ENCODE results near the gene IL10RB.
"Not testable (repeated sequence)": the region's sequence is repeated elsewhere in the genome, so short reads cannot be mapped to it uniquely, and the experiment has no call there.

The IL10RB gene

GRCh38 chr21:33251119-33251518 lies 15.0 kb upstream of the IL10RB start:
- no peak for TF ChIP-seq CTCF (conservative IDR thresholded peaks at IDR 0.05)
- H3K27ac ChIP-seq, result no peak overlapping the region

- H3K27ac ChIP-seq, result not testable (repeated sequence)
Observed at GRCh38 chr21:33253382-33253781, 12.8 kb upstream of the IL10RB start.

GRCh38 chr21:33254766-33255165 lies 11.4 kb upstream of the IL10RB start:
- H3K27ac ChIP-seq, result no peak overlapping the region
- no peak for TF ChIP-seq CTCF (conservative IDR thresholded peaks at IDR 0.05)

- no peak for TF ChIP-seq CTCF (conservative IDR thresholded peaks at IDR 0.05)
Observed at GRCh38 chr21:33255404-33255803, 10.8 kb upstream of the IL10RB start.

GRCh38 chr21:33256019-33256418 lies 10.1 kb upstream of the IL10RB start:
- no peak for TF ChIP-seq CTCF (conservative IDR thresholded peaks at IDR 0.05)
- no peak overlapping the region for H3K27ac ChIP-seq

More at GRCh38 chr21:33255404-33255803, 10.8 kb upstream of the IL10RB start:
- H3K27ac ChIP-seq, result no peak overlapping the region

GRCh38 chr21:33257094-33257803 lies 8.9 kb upstream of the IL10RB start:
- TF ChIP-seq CTCF (conservative IDR thresholded peaks at IDR 0.05), result no peak
- H3K27ac ChIP-seq, result no peak overlapping the region

- no peak for TF ChIP-seq CTCF (conservative IDR thresholded peaks at IDR 0.05)
- no peak overlapping the region for H3K27ac ChIP-seq
Observed at GRCh38 chr21:33258475-33258874, 7.7 kb upstream of the IL10RB start.

GRCh38 chr21:33259428-33259827 lies 6.7 kb upstream of the IL10RB start:
- H3K27ac ChIP-seq, result no peak overlapping the region

More at GRCh38 chr21:33259428-33259827, 6.7 kb upstream of the IL10RB start:
- TF ChIP-seq CTCF (conservative IDR thresholded peaks at IDR 0.05), result no peak

All from VCaP (cell line).